IMR-90 (cell line): Measurements from ENCODE around the gene MRPL3. TPM values are rescaled to one million over a fixed set of nuclear protein-coding genes. Genes with fewer than 3 reads are reported as not detected.

Experiments
- ATAC-seq: fragments of 200-7000 bp; cut with Tn5 transposase; 2 replicates; pipeline ENCODE4 v1.9.1; 2020; ENCODE audit warnings: low read depth, mild to moderate bottlenecking, moderate library complexity
- BruUV-seq: library from RNA; stranded (reverse); fragments of 400-500 nt; replicated peaks from 2 replicates; lab custom pipeline; 2021; lab: Mats Ljungman, UMichigan
- CTCF ChIA-PET: fragments of 300-600 bp; formaldehyde crosslinking; extraction: SDS; loops from one replicate; lab custom pipeline; 2021; ENCODE audit warnings: antibody characterized with exemption; lab: Yijun Ruan, JAX
- POLR2A ChIA-PET: fragments of 300-600 bp; sonication (Branson Sonifier 250); formaldehyde crosslinking; loops from one replicate; lab custom pipeline; 2022; ENCODE audit warnings: antibody characterized with exemption; ENCODE audit not compliant: unreplicated experiment; lab: Charles Lee
- DNase-seq: peaks from one replicate; pipeline ENCODE4 v3.0.0; 2013
- H2AFZ ChIP-seq: replicated peaks from 2 replicates; pipeline ENCODE3; 2013; ENCODE audit warnings: low read length, mild to moderate bottlenecking; ENCODE audit not compliant: poor library complexity
- H2AK5ac ChIP-seq: 2 replicates; pipeline ENCODE4 v1.6.1; 2013; ENCODE audit warnings: low read depth, low read length, inconsistent platforms
- H2AK9ac ChIP-seq: replicated peaks from 2 replicates; pipeline ENCODE3; 2013; ENCODE audit warnings: mild to moderate bottlenecking, low read depth, low read length, moderate library complexity; ENCODE audit not compliant: poor library complexity
- H2BK120ac ChIP-seq: 2 replicates; pipeline ENCODE4 v1.6.1; 2013; ENCODE audit warnings: low read depth, low read length, inconsistent platforms
- H2BK15ac ChIP-seq: 3 replicates; pipeline ENCODE4 v1.6.1; 2013; ENCODE audit warnings: low read depth, low read length, inconsistent platforms
- H2BK20ac ChIP-seq: 2 replicates; pipeline ENCODE4 v1.6.1; 2013; ENCODE audit warnings: low read depth, mild to moderate bottlenecking, inconsistent platforms, low read length, moderate library complexity
- H2BK5ac ChIP-seq: 2 replicates; pipeline ENCODE4 v1.6.1; 2013; ENCODE audit warnings: mild to moderate bottlenecking, low read depth, low read length, inconsistent platforms; ENCODE audit not compliant: poor library complexity, severe bottlenecking
- H3K14ac ChIP-seq: replicated peaks from 2 replicates; pipeline ENCODE4 v1.6.1; 2013; ENCODE audit warnings: low read depth, low read length, inconsistent platforms
- H3K18ac ChIP-seq: 2 replicates; pipeline ENCODE4 v1.6.1; 2013; ENCODE audit warnings: low read depth, low read length, control low read depth
- H3K23ac ChIP-seq: 2 replicates; pipeline ENCODE4 v1.6.1; 2013; ENCODE audit warnings: low read depth, low read length, inconsistent platforms
- H3K27ac ChIP-seq: 2 replicates; pipeline ENCODE4 v1.5.1; 2013; ENCODE audit warnings: mild to moderate bottlenecking, control low read depth, low read length; ENCODE audit not compliant: insufficient read depth
- H3K27me3 ChIP-seq: 2 replicates; pipeline ENCODE4 v1.6.1; 2013; ENCODE audit warnings: low read length; ENCODE audit not compliant: control insufficient read depth, insufficient read depth
- H3K36me3 ChIP-seq: 2 replicates; pipeline ENCODE4 v1.6.1; 2013; ENCODE audit warnings: low read length, mixed read lengths; ENCODE audit not compliant: control insufficient read depth, insufficient read depth
- H3K4ac ChIP-seq: 2 replicates; pipeline ENCODE4 v1.6.1; 2013; ENCODE audit warnings: low read depth, low read length, inconsistent platforms
- H3K4me1 ChIP-seq: 2 replicates; pipeline ENCODE4 v1.6.1; 2013; ENCODE audit warnings: low read length, mixed read lengths; ENCODE audit not compliant: control insufficient read depth, insufficient read depth
- H3K4me2 ChIP-seq: 2 replicates; pipeline ENCODE4 v1.6.1; 2013; ENCODE audit warnings: low read depth, mild to moderate bottlenecking, control low read depth, low read length, moderate library complexity
- H3K4me3 ChIP-seq: 2 replicates; pipeline ENCODE4 v1.5.1; 2013; ENCODE audit warnings: low read depth, mild to moderate bottlenecking, control low read depth, low read length, moderate library complexity; ENCODE audit not compliant: insufficient read depth
- H3K56ac ChIP-seq: 2 replicates; pipeline ENCODE4 v1.6.1; 2013; ENCODE audit warnings: low read length, inconsistent platforms; ENCODE audit not compliant: insufficient read depth; ENCODE audit errors: extremely low read depth
- H3K79me1 ChIP-seq, 2 experiments: 2 replicates each; pipeline ENCODE4 v1.6.1; 2013; ENCODE audit warnings: low read length in 2 of 2, inconsistent platforms in 1 of 2, low read depth in 1 of 2
- H3K9ac ChIP-seq: 2 replicates; pipeline ENCODE4 v1.6.1; 2013; ENCODE audit warnings: low read depth, low read length, control low read depth
- H3K9me1 ChIP-seq: 2 replicates; pipeline ENCODE4 v1.6.1; 2013; ENCODE audit warnings: low read length, inconsistent platforms; ENCODE audit not compliant: insufficient read depth
- H3K9me3 ChIP-seq: 2 replicates; pipeline ENCODE4 v1.6.1; 2013; ENCODE audit warnings: low read length; ENCODE audit not compliant: control insufficient read depth, insufficient read depth
- H4K20me1 ChIP-seq: 2 replicates; pipeline ENCODE4 v1.6.1; 2013; ENCODE audit warnings: low read length, inconsistent platforms; ENCODE audit not compliant: insufficient read depth
- H4K5ac ChIP-seq: 2 replicates; pipeline ENCODE4 v1.6.1; 2013; ENCODE audit warnings: mild to moderate bottlenecking, low read depth, low read length, control low read depth
- H4K8ac ChIP-seq, 2 experiments: 2 replicates each; pipeline ENCODE4 v1.6.1; 2013; ENCODE audit warnings: low read depth in 2 of 2, low read length in 2 of 2, control low read depth in 1 of 2, inconsistent platforms in 1 of 2
- H4K91ac ChIP-seq: 2 replicates; pipeline ENCODE4 v1.6.1; 2013; ENCODE audit warnings: low read depth, low read length, inconsistent platforms; ENCODE audit not compliant: insufficient read depth
- FOS ChIP-seq: fragments of 150-350 bp; IDR thresholded peaks from 2 replicates; pipeline ENCODE4 v1.6.1; 2016; ENCODE audit warnings: low read depth, low read length
- MAFK ChIP-seq: IDR thresholded peaks from 2 replicates; pipeline ENCODE4 v1.6.1; 2012; ENCODE audit warnings: low read depth, low read length, improper control_type of control experiment
- NFE2L2 ChIP-seq: fragments of 150-350 bp; IDR thresholded peaks from 2 replicates; pipeline ENCODE4 v1.6.1; 2016; ENCODE audit warnings: low read depth, mild to moderate bottlenecking, low read length
- RFX5 ChIP-seq: IDR thresholded peaks from 2 replicates; pipeline ENCODE4 v1.8.0; 2012; ENCODE audit warnings: low read depth, mild to moderate bottlenecking, low read length, moderate library complexity
- dilution Hi-C: fragments of 300-500 bp; cut with HindIII; formaldehyde crosslinking; loops from one replicate; pipeline ENCODE4 v1.14.3; 2018; ENCODE audit warnings: low sequenced_read_pairs; ENCODE audit not compliant: unreplicated experiment
- in situ Hi-C: fragments of 300-500 bp; cut with MboI; formaldehyde crosslinking; loops from 3 replicates; pipeline ENCODE4 v1.14.3; 2019; ENCODE audit warnings: low sequenced_read_pairs, inconsistent platforms, mixed read lengths
- intact Hi-C: fragments of 100-400 bp; cut with micrococcal nuclease; formaldehyde crosslinking; loops from 2 replicates; pipeline ENCODE4 v1.10.0; 2022
- polyA plus RNA-seq, 3 experiments: library from polyadenylated mRNA; depleted of rRNA; stranded (reverse); fragments of >200 nt; gene quantifications; 2 replicates each; pipeline ENCODE4 v1.2.3, GENCODE V29; 2012; ENCODE audit warnings: low replicate concordance in 1 of 3
- total RNA-seq: library from RNA; depleted of rRNA; stranded (reverse); fragments of >200 nt; gene quantifications from 2 replicates; pipeline ENCODE4 v1.2.3, GENCODE V29; 2012

The MRPL3 gene
- total and polyA plus RNA-seq, 2 of the 4 experiments (the other 2 are of a cell fraction) = 107 to 206 TPM

- Histone ChIP-seq H3K4me3 (no peak overlapping the region), H3K27me3 (no peaks in the 10 kb centered on the region), H2AK5ac (no peak overlapping the region), H3K9me1 (no peaks in the 10 kb centered on the region; the same call in 1 of the 2 replicates), H2AFZ (peak overlapping the region; percentile 60), H4K5ac (no peak overlapping the region), H3K79me1 (no peaks in the 10 kb centered on the region), H3K14ac (no peak overlapping the region), H3K36me3 (no peaks in the 10 kb centered on the region), H3K23ac (no peak overlapping the region), H3K4me2 (no peak overlapping the region; the same call in 1 of the 2 replicates), H3K18ac (no peak overlapping the region), H3K27ac (no peak overlapping the region), H2BK5ac (no peak overlapping the region), H3K56ac (no peak overlapping the region), H2AK9ac (no peak overlapping the region), H2BK120ac (no peak overlapping the region), H4K8ac (no peak overlapping the region), H2BK15ac (no peak overlapping the region), H3K9ac (no peak overlapping the region), H3K4ac (no peak overlapping the region), H4K91ac (no peak overlapping the region), H2BK20ac (no peak overlapping the region), H3K4me1 (peaks cover 2% of the 10 kb centered on the region; the same call in 1 of the 2 replicates), H3K9me3 (no peaks in the 10 kb centered on the region), H4K20me1 (no peaks in the 10 kb centered on the region)
- CTCF ChIA-PET = interaction anchor here (0.5 to 0.8 kb wide), 2 partner anchors 11 to 1017 kb away, joined by 3 read pairs; no protein-coding TSS in a partner anchor
- in situ Hi-C loops (no loop called here), dilution Hi-C loops (no loop called here), intact Hi-C loops (no loop called here)
- ATAC-seq = peak; percentile 94
- peak; percentile 84 for DNase-seq
- BruUV-seq = no TSS peak
- POLR2A ChIA-PET = no interaction called here
- TF ChIP-seq NFE2L2 = peak; percentile 89
- TF ChIP-seq MAFK = peak; percentile 45; the same call in 1 of the 2 replicates
- TF ChIP-seq FOS = 0 out of 2 replicates have a peak, but pooled peaks have one; percentile 3
- TF ChIP-seq RFX5 = no peak
Observed at GRCh38 chr3:131543714-131544113, 40.9 kb upstream of the MRPL3 start.
